GM10847 (cell line): ENCODE measurements around the gene TPSG1.

Experiments used
- POLR2A ChIP-seq: IDR thresholded peaks from 2 replicates; pipeline ENCODE4 v1.6.1; 2011; ENCODE audit not compliant: insufficient read length; ENCODE audit errors: extremely low read depth

The TPSG1 gene

GRCh38 chr16:1220841-1221627 is 4.0 kb downstream of the TPSG1 start:
- TF ChIP-seq POLR2A, result no peak

GRCh38 chr16:1220098-1220728 is 4.9 kb downstream of the TPSG1 start:
- no peak for TF ChIP-seq POLR2A

- TF ChIP-seq POLR2A, result no peak
Observed at GRCh38 chr16:1218930-1219611, 6.0 kb downstream of the TPSG1 start.

GRCh38 chr16:1218061-1218929 is 6.8 kb downstream of the TPSG1 start:
- no peak for TF ChIP-seq POLR2A

GRCh38 chr16:1217526-1217925 is 7.5 kb downstream of the TPSG1 start:
- TF ChIP-seq POLR2A, result no peak

GRCh38 chr16:1216681-1217400 is 8.2 kb downstream of the TPSG1 start:
- TF ChIP-seq POLR2A, result no peak

- TF ChIP-seq POLR2A, result no peak
Observed at GRCh38 chr16:1216296-1216619, 8.8 kb downstream of the TPSG1 start.

GRCh38 chr16:1215574-1216295 is 9.3 kb downstream of the TPSG1 start:
- TF ChIP-seq POLR2A, result no peak

GRCh38 chr16:1214719-1215118 is 10.3 kb downstream of the TPSG1 start:
- TF ChIP-seq POLR2A, result no peak

- no peak for TF ChIP-seq POLR2A
Observed at GRCh38 chr16:1213796-1214372, 11.2 kb downstream of the TPSG1 start.

GRCh38 chr16:1213231-1213630 is 11.8 kb downstream of the TPSG1 start:
- no peak for TF ChIP-seq POLR2A

GRCh38 chr16:1212616-1213194 is 12.4 kb downstream of the TPSG1 start:
- no peak for TF ChIP-seq POLR2A
